GM18951 (cell line): ENCODE measurements around the gene ANKRD17.
"Not testable (repeated sequence)": the region's sequence is repeated elsewhere in the genome, so short reads cannot be mapped to it uniquely, and the experiment has no call there.

Experiments
- POLR2A ChIP-seq: IDR thresholded peaks from 4 replicates; pipeline ENCODE4 v1.6.1; 2011; ENCODE audit warnings: mild to moderate bottlenecking; ENCODE audit not compliant: insufficient read length, insufficient read depth; ENCODE audit errors: extremely low read depth
- in situ Hi-C: fragments of 300-500 bp; cut with MboI; formaldehyde crosslinking; loops from one replicate; pipeline ENCODE4 v1.12.0; 2022; ENCODE audit warnings: low sequenced_read_pairs, mixed read lengths, inconsistent platforms; ENCODE audit not compliant: unreplicated experiment

The ANKRD17 gene, protein sequence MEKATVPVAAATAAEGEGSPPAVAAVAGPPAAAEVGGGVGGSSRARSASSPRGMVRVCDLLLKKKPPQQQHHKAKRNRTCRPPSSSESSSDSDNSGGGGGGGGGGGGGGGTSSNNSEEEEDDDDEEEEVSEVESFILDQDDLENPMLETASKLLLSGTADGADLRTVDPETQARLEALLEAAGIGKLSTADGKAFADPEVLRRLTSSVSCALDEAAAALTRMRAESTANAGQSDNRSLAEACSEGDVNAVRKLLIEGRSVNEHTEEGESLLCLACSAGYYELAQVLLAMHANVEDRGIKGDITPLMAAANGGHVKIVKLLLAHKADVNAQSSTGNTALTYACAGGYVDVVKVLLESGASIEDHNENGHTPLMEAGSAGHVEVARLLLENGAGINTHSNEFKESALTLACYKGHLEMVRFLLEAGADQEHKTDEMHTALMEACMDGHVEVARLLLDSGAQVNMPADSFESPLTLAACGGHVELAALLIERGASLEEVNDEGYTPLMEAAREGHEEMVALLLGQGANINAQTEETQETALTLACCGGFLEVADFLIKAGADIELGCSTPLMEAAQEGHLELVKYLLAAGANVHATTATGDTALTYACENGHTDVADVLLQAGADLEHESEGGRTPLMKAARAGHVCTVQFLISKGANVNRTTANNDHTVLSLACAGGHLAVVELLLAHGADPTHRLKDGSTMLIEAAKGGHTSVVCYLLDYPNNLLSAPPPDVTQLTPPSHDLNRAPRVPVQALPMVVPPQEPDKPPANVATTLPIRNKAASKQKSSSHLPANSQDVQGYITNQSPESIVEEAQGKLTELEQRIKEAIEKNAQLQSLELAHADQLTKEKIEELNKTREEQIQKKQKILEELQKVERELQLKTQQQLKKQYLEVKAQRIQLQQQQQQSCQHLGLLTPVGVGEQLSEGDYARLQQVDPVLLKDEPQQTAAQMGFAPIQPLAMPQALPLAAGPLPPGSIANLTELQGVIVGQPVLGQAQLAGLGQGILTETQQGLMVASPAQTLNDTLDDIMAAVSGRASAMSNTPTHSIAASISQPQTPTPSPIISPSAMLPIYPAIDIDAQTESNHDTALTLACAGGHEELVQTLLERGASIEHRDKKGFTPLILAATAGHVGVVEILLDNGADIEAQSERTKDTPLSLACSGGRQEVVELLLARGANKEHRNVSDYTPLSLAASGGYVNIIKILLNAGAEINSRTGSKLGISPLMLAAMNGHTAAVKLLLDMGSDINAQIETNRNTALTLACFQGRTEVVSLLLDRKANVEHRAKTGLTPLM (N-terminal part only)

DNA sequence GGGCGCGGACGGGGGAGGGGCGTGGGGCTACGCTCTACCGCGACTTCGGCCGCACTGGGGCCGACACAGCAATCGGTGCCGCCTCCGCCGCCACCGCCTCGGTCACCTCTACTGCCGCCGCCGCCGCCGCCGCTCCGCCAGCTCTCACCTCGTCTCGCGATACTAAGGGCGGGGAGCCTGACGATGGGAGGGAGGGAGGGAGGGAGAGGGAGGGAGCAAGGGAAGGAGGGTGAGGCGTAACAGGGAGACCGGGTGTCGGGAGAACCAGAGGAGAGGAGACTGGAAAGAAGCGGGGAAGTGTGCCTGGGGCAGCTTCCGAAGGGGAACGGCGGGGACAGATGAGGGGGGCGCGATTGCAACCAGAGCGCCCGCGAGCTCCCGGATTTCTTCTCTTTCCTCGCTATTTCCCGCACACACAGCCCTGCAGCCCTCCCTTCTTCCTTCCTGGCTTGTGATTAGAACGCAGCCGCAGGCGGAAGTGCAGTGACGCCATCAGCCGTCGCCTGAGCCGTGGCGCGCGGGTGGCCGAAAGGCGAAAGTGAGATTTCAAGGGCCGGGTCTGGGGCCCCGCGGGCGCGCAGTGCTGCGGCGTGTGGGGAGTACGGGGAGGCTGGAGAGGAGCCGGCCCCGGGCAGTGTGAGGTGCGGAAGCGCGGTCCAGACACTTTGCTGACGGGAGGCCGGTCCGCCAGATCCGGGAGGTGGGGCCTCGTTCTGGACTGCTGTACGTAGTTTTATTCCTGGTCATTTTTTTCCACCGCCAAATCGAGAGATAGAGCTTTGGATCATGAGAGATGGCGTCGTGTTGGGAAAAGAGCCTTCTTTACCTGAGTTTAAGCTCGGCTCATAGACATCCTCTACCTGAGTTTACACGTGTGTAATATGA is at the start of gene ANKRD17:
ANKRD17 (minus strand) TSS at position 113 of the 885 bp plus-strand sequence. CDS start 130 bp downstream, outside the sequence.
- in situ Hi-C loops: loop anchor here (10.0 kb wide), 1 partner anchor 124 kb away; no protein-coding TSS in a partner anchor
- TF ChIP-seq POLR2A: peak; percentile 92

DNA sequence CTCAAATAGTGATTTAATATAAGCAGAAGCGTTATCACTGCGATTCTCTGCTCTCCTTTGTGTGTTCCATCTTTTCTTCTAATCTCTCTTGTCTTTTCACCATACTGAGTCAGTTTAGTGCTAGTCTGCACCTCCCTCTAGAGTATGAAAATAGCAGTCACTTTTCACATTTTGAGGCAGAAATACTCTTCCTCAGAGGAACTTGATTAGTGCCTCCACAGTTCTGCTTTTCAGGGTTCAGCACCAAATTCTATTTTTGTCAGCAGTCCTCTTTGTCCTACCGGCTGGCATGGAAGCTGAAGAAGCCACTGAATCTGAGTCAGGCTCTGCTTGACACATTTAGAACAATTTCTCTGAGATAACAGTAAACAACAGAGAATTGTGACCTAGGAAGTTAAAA is 49.7 kb upstream of the ANKRD17 start:
- in situ Hi-C loops: loop anchor here (25.0 kb wide), 1 partner anchor 354 kb away; no protein-coding TSS in a partner anchor
- no peak for TF ChIP-seq POLR2A

DNA sequence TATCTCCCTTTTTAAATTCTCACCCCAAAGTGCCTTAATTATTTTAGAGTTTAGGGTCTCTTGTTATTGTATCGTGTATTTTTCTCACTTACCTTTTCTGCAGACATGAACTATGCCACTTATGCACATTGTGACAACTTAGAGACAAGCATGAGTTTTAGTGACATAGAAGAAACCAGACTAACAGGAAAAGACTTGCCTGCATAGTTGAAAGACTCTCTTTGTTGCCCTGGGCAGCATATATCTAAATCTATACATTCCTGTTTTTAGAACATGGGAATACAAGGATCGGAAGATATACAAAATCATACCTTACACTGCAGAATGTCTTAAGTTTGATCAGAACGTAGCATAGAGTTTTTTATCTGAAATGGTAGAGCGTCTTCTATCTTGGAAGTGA is 45.1 kb upstream of the ANKRD17 start:
- in situ Hi-C loops: loop anchor here (25.0 kb wide), 1 partner anchor 359 kb away; no protein-coding TSS in a partner anchor
- no peak for TF ChIP-seq POLR2A

DNA sequence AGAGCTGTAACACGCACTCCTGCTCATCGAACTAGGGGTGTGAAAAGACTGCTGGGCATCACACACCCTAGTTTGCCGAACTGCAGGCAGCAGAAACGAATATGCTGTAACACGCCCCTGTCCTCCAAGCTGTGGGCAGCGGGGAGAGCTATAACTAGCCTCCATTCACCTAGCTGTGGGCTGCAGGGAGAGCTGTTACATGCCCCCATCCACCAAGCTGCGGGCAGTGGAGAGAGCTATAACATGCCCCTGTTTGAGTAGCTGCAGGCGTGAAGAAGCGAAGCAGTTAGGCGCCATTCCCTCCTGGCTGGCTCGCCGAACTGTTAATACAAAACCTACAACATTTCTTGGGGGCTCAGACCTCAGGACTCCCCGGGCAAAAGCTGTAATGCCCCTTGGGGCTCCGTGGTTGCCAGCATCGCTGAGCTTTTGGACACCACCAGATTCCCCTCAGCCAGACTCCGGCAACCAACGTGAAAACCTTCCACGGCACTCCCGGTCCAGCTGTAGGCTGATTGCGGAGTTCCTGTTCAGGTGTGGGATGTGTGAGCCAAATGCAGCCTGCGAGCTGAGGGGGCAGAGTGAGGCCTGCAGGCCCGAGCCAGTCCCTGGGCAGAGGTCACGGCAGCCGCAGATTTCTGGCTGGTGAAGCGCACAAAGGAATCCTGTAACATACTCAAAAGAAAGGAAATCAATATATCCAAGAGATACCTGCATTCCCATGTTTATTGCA is 41.1 kb upstream of the ANKRD17 start:
- no peak for TF ChIP-seq POLR2A
- in situ Hi-C loops: loop anchor here (25.0 kb wide), 1 partner anchor 363 kb away; no protein-coding TSS in a partner anchor

DNA sequence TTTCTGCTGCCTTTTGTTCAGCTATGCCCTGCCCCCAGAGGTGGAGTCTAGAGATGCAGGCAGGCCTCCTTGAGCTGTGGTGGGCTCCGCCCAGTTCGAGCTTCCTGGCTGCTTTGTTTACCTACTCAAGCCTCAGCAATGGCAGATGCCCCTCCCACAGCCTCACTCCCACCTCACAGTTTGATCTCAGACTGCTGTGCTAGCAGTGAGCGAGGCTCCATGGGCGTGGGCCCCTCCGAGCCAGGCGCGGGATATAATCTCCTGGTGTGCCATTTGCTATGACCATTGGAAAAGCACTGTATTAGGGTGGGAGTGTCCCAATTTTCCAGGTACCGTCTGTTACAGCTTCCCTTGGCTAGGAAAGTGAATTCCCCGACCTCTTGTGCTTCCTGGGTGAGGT is 34.1 kb upstream of the ANKRD17 start:
- in situ Hi-C loops: not testable (repeated sequence)

DNA sequence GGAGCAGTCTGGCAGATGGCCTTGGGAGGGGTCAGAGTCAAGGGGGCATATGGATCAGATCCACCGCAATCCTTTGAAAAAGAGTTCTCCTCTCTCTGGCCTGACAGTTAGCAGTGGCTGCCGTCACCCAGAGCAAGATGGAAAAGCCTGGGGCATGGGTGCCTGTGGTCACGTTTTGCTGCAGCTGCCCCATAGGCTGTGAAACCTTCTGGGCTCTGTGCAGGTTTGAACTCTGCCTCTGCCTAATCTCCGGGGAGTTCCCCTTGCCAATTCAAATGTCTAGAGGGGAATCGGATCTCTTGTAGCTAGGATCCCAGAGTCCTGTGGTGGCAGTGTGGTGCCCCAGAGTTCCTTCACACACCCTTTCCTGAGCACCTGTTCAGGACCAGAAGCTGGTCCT is 23.4 kb upstream of the ANKRD17 start:
- in situ Hi-C loops: no loop called here

DNA sequence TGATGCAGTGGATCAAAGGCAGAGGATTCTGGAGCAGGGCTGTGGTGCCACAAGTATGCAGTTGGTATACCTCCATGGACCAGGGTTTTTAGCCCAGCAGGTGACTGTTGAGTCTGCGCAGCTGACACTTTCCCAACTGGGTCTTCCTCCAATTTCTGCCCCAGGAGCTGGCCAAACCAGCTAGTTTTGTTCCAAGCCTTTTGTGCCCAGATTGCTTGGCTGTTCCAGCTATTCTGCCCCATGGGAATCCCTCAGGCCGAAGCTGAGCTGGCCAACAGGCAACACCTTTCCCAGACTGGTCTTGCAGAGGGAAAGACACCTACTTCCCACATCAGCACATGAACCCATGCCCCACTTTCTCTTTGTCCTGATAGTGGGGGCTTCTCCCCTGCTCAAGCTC is 22.8 kb upstream of the ANKRD17 start:
- in situ Hi-C loops: no loop called here
- TF ChIP-seq POLR2A: no peak

More for the DNA sequence above, 23.4 kb upstream of the ANKRD17 start:
- no peak for TF ChIP-seq POLR2A

DNA sequence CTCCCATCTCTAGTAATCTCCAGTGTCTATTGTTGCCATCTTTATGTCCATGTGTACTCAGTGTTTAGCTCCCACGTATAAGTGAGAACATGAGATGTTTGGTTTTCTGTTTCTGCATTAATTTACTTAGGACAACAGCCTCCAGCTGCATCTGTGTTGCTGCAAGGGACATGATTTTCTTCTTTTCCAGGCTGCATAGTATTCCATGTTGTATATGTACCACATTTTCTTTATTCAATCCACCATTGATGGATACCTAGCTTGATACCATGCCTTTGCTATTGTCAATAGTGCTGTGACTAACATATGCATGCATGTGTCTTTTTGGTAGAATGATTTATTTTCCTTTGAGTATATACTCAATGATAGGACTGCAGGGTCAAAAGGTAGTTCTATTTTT is 18.6 kb upstream of the ANKRD17 start:
- no peak for TF ChIP-seq POLR2A
- in situ Hi-C loops: no loop called here

DNA sequence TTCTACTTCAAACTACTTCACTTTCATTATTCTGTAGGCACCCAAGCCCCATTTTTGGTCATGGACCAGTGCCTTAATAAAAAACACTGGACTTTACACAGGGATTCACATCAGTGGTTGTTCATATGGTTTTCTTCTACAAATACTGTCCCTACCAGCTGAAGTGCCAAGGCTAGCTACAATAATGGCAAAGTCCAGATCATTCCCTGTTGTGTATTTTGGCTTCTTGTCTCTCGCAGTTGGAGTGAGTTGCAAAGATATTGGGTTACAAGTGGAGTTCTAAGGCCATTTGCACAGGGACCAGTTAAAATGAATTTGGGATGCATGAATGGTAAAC is 16.7 kb upstream of the ANKRD17 start:
- no peak for TF ChIP-seq POLR2A
- in situ Hi-C loops: no loop called here

DNA sequence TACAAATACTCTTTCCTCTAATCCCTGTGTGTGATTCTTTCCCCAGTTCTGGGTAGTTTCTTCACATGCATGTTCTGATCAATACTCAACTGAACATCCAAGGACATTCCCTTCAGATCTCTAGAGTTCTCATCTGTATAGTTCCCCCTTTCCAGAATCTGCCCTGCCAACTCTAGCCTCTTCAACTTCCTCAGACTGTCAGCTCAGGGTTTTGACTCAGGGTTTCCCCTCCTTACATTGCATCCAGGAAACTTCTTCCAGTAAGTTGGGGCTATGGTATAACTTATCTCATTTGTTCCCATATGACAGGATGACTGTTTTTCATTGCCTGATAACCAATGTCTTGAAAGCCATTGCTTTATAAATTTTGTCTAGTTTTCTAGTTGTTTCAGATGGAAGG is 14.2 kb upstream of the ANKRD17 start:
- no peak for TF ChIP-seq POLR2A

DNA sequence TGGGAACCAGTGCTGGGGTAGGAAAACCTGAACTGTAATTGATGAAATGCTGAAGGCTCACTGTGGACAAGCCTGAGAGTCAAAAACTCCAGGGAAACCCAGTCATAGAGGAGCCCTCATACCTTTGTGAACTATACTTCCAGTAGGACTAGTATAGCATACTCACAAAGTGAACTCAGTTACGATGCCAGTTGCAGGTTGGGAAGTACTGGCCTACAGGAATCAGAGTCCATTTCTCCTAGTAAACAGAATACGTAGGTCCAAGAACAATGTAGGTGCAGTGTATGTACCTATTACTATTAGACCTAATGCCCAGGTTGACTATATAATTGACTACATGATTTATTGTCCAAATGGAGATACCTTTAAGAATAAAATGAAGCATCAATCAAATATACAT is 8.5 kb upstream of the ANKRD17 start:
- TF ChIP-seq POLR2A: no peak
- in situ Hi-C loops: no loop called here

More for the DNA sequence above, 14.2 kb upstream of the ANKRD17 start:
- in situ Hi-C loops: no loop called here
